ENCODE results near the gene IL4I1. TPM values are rescaled to one million over a fixed set of nuclear protein-coding genes. Genes with fewer than 3 reads are reported as not detected.

The IL4I1 gene
- total RNA-seq, 4 donors from 2014 or later = 0.56 to 0.91 (median 0.73) TPM

DNA sequence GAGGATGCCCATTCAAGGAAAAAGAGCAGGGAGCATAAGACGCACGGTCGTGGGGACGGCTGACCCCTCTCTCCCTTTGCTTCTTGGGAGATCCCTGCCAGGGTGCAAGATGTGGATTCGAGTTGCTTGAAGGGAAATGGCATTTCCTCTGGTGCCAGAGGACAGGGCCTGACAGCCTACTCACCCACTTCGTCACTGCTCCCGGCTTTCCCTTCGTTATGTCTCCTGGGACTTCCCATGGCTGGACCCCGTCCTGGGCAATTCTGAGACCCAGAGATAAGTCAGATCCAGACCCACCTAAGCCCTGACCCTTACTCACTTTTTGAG lies 18.0 kb downstream of the IL4I1 start:
- Histone ChIP-seq H3K9me3 (peaks cover 0 to 6% (median 0%) of the 10 kb centered on the region in 3 donors), H3K36me3 (peaks cover 33 to 61% (median 47%) of the 10 kb centered on the region in 3 donors), H3K4me3 (peak overlapping the region; percentile 57 to 99 (median 92)), H3K4me1 (peaks cover 17 to 35% (median 25%) of the 10 kb centered on the region in 3 donors), H3K27me3 (no peaks in the 10 kb centered on the region), H3K27ac (peak overlapping the region; percentile 98 to 100 (median 99))
- no peak for DNase-seq
- intact Hi-C loops (cut with DNase I) = loop anchor here (10.0 kb wide), 1 partner anchor 64 kb away; the partner anchor contains the start of genes FUZ and MED25
- TF ChIP-seq POLR2A (IDR thresholded peaks at IDR 0.05) = no peak
- TF ChIP-seq, protein P1, sequence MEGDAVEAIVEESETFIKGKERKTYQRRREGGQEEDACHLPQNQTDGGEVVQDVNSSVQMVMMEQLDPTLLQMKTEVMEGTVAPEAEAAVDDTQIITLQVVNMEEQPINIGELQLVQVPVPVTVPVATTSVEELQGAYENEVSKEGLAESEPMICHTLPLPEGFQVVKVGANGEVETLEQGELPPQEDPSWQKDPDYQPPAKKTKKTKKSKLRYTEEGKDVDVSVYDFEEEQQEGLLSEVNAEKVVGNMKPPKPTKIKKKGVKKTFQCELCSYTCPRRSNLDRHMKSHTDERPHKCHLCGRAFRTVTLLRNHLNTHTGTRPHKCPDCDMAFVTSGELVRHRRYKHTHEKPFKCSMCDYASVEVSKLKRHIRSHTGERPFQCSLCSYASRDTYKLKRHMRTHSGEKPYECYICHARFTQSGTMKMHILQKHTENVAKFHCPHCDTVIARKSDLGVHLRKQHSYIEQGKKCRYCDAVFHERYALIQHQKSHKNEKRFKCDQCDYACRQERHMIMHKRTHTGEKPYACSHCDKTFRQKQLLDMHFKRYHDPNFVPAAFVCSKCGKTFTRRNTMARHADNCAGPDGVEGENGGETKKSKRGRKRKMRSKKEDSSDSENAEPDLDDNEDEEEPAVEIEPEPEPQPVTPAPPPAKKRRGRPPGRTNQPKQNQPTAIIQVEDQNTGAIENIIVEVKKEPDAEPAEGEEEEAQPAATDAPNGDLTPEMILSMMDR (IDR thresholded peaks at IDR 0.05) = no peak
- WGBS, 2 donors = 68 to 91% methylated on average over 4 to 9 of the region's 9 CpGs

DNA sequence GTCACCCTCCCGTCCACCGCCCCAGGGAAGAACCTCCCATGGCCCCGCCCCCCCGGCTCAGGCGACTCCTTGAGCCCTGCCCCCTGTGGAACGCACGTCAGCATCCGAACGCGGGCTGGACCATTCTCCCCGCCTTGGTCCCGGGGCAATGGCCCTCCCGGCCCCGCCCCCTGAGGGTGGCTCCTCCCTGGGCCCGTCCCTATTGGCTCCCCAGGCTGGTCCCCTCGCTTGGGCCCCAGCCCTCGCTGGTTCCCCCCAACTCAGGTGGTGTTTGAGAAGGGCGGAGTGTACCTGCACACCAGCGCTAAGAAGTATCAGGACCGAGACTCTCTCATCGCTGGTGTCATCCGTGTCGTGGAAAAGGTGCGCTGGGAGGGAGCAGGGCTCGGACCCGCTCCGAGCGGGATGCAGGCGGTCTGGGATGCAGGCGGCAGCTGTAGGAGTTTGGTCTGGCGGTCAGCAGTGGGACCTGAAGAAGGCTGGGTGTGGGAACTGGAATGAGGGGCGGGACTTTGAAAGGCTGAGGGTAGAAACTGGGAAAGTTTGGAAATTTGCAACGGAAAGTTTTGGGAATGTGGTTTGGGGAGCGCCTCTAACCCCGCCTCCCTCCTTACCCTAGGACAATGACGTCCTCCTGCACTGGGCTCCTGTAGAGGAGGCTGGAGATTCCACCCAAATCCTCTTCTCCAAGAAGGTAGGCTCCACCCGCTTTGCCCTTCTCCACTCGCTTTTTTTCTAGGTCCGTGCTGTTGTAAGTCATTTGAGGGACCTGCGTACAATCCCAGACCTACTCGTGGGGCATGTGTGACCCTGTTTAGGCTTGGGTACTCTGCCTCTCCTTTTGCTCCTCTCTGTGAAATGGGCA lies 18.6 kb downstream of the IL4I1 start:
- 10 to 18% methylated on average over 11 to 24 of the region's 41 CpGs for WGBS, 2 donors
- no peak for TF ChIP-seq POLR2A (IDR thresholded peaks at IDR 0.05)
- TF ChIP-seq, protein P1 (IDR thresholded peaks at IDR 0.05) = no peak
- H3K4me3 ChIP-seq = peak overlapping the region; percentile 57 to 99 (median 92)
- H3K9me3 ChIP-seq = peaks cover 0 to 6% (median 0%) of the 10 kb centered on the region in 3 donors
- no peaks in the 10 kb centered on the region for H3K27me3 ChIP-seq
- H3K36me3 ChIP-seq = peaks cover 27 to 61% (median 41%) of the 10 kb centered on the region in 3 donors
- DNase-seq = peak; percentile 90
- peak overlapping the region; percentile 98 to 100 (median 99) for H3K27ac ChIP-seq
- intact Hi-C loops (cut with DNase I) = loop anchor here (10.0 kb wide), 1 partner anchor 63 kb away; the partner anchor contains the start of genes FUZ and MED25
- H3K4me1 ChIP-seq = peaks cover 17 to 37% (median 25%) of the 10 kb centered on the region in 3 donors

GRCh38 chr19:49877020-49877878 lies 19.4 kb downstream of the IL4I1 start, which contains the start of the genes AKT1S1 and TBC1D17:
TSS of gene AKT1S1 (minus strand) at chr19:49877355. CDS start at chr19:49873295, 4,060 bp downstream.
TSS of gene TBC1D17 (plus strand) at chr19:49877702. CDS start at chr19:49877724, 22 bp downstream.
- TF ChIP-seq POLR2A (IDR thresholded peaks at IDR 0.05) = peak in 3 of 4 donors; percentile 72 to 90 (median 84)
- TF ChIP-seq, protein P1 (IDR thresholded peaks at IDR 0.05) = no peak
- Histone ChIP-seq H3K4me3 (peak within 1 kb of the TSS; percentile 86 to 99 (median 94)), H3K4me1 (peaks cover 21 to 46% (median 25%) of the 10 kb centered on the region in 3 donors), H3K36me3 (peaks cover 19 to 61% (median 32%) of the 10 kb centered on the region in 3 donors), H3K27ac (peak within 1 kb of the TSS; percentile 98 to 100 (median 99)), H3K9me3 (no peaks in the 10 kb centered on the region), H3K27me3 (no peaks in the 10 kb centered on the region)
- peak; percentile 92 for DNase-seq
- intact Hi-C loops (cut with DNase I) = loop anchor here (10.0 kb wide), 1 partner anchor 62 kb away; the partner anchor contains the start of genes FUZ and MED25
- WGBS, 2 donors = 0 to 1% methylated on average over 6 to 27 of the region's 61 CpGs

DNA sequence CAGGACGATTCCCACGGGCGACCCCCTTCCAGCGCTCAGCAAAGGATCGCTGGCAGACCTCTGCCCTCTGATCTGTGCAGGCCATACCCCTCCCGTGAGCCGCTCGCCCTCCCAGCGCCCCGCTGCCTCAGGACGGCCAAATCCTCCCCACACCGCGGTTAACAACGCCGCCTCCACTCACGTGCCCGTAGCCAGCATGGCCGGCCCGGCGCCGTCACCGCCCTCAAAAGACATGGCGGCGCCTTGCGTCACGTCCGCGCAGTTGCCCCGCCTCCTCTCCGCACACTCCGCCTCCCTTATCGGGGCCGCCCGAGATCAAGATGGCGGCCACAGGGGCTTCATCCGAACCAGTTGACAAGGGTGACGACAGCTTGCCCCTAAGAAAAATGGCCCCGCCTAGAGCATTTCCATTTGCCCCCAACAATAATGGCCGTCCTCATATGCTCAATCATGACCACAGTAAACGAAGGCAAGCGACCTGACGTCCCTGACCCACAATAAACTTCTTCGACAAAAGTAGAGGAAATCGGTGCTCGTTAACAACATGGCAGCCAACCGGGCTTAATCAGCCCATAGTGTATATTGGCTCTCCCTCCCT lies 20.2 kb downstream of the IL4I1 start:
- peak; percentile 93 for DNase-seq
- Histone ChIP-seq H3K4me1 (peaks cover 21 to 46% (median 25%) of the 10 kb centered on the region in 3 donors), H3K27me3 (no peaks in the 10 kb centered on the region), H3K27ac (peak overlapping the region; percentile 98 to 100 (median 99)), H3K9me3 (no peaks in the 10 kb centered on the region), H3K4me3 (peak overlapping the region; percentile 86 to 99 (median 94)), H3K36me3 (peaks cover 11 to 61% (median 25%) of the 10 kb centered on the region in 3 donors)
- 0 to 8% methylated on average over 4 to 15 of the region's 46 CpGs for WGBS, 2 donors
- TF ChIP-seq, protein P1 (IDR thresholded peaks at IDR 0.05) = no peak
- TF ChIP-seq POLR2A (IDR thresholded peaks at IDR 0.05) = peak in 2 of 4 donors; percentile 21 to 50
- intact Hi-C loops (cut with DNase I) = loop anchor here (10.0 kb wide), 1 partner anchor 62 kb away; the partner anchor contains the start of genes FUZ and MED25

Data from esophagus squamous epithelium (tissue), 5 donors.